Gastrocnemius medialis (tissue), 4 donors: ENCODE data around the gene PLAGL2.

Source experiments
- POLR2A ChIP-seq, 2 donors: fragments of 450-650 bp; IDR thresholded peaks; one replicate each; pipeline ENCODE4 v1.6.1; 2017; ENCODE audit warnings: antibody characterized with exemption in 2 of 2, mild to moderate bottlenecking in 2 of 2, moderate library complexity in 2 of 2
- TF ChIP-seq, protein P1 (sequence below), 5 experiments: fragments of 450-650 bp in 3 of 5; fragments of 200-600 bp in 2 of 5; sonication (generic) in 2 of 5; IDR thresholded peaks in 4 of 5; conservative IDR thresholded peaks in 1 of 5; 1 replicate in 4 of 5; 2 replicates in 1 of 5; pipeline ENCODE4 v1.5.1; 2016 to 2019; ENCODE audit warnings: antibody characterized with exemption in 5 of 5, mild to moderate bottlenecking in 3 of 5, moderate library complexity in 3 of 5

DNA sequence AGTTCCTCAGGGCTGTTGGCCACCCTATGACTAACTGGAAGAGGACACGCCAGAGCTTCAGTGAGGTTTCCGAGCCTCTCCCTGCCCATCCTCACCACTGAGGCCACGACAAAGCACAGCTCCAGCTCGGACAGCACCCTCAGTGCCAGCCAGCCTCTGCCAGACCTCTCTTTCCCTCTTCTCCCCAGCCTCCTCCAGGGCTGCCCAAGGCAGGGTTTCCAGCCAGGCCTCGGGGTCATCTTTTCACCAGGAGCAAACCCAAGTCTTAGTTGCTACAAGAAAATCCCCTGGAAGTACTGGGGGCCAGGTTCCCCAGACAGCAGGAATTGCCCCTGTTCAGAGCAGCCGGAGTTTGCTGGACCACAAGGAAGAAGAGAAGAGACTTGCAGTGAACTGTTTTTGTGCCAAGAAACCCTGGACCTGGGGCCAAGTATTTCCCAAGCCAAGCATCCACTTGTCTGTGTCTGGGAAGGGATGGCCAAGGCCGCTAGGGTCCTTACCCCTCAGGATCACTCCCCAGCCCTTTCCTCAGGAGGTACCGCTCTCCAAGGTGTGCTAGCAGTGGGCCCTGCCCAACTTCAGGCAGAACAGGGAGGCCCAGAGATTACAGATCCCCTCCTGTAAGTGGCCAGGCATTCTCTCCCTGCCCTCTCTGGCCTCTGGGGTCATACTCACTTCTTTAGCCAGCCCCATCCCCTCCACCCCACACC lies 41.6 kb downstream of the PLAGL2 start:
- TF ChIP-seq, protein P1, sequence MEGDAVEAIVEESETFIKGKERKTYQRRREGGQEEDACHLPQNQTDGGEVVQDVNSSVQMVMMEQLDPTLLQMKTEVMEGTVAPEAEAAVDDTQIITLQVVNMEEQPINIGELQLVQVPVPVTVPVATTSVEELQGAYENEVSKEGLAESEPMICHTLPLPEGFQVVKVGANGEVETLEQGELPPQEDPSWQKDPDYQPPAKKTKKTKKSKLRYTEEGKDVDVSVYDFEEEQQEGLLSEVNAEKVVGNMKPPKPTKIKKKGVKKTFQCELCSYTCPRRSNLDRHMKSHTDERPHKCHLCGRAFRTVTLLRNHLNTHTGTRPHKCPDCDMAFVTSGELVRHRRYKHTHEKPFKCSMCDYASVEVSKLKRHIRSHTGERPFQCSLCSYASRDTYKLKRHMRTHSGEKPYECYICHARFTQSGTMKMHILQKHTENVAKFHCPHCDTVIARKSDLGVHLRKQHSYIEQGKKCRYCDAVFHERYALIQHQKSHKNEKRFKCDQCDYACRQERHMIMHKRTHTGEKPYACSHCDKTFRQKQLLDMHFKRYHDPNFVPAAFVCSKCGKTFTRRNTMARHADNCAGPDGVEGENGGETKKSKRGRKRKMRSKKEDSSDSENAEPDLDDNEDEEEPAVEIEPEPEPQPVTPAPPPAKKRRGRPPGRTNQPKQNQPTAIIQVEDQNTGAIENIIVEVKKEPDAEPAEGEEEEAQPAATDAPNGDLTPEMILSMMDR (IDR thresholded peaks at IDR 0.05 in 4 of 5, conservative IDR thresholded peaks at IDR 0.05 in 1 of 5): no peak
- TF ChIP-seq POLR2A (IDR thresholded peaks at IDR 0.05): no peak
